Trophoblast cell (in vitro differentiated cells and primary cell): ENCODE measurements around the gene TSEN2.

Experiments used
- DNase-seq, 2 donors: peaks; one replicate each; pipeline ENCODE4 v3.0.0-alpha.2; 2016
- H2AFZ ChIP-seq: 2 replicates; pipeline ENCODE4 v1.6.1; 2013; ENCODE audit warnings: low read length, moderate library complexity, mild to moderate bottlenecking; ENCODE audit not compliant: insufficient read depth, poor library complexity
- H2AK5ac ChIP-seq: 2 replicates; pipeline ENCODE4 v1.6.1; 2013; ENCODE audit warnings: mild to moderate bottlenecking, low read length
- H2BK120ac ChIP-seq: 2 replicates; pipeline ENCODE4 v1.6.1; 2013; ENCODE audit warnings: low read length, mild to moderate bottlenecking, moderate library complexity; ENCODE audit not compliant: insufficient read depth, poor library complexity
- H2BK12ac ChIP-seq: 2 replicates; pipeline ENCODE4 v1.6.1; 2013; ENCODE audit warnings: mild to moderate bottlenecking, low read length, moderate library complexity
- H2BK5ac ChIP-seq: 2 replicates; pipeline ENCODE4 v1.6.1; 2013; ENCODE audit warnings: low read length, low read depth, moderate library complexity, mild to moderate bottlenecking; ENCODE audit not compliant: poor library complexity
- H3K14ac ChIP-seq: 2 replicates; pipeline ENCODE4 v1.6.1; 2013; ENCODE audit warnings: mild to moderate bottlenecking, low read length
- H3K18ac ChIP-seq: 2 replicates; pipeline ENCODE4 v1.6.1; 2013; ENCODE audit warnings: mild to moderate bottlenecking, low read length
- H3K23ac ChIP-seq: 2 replicates; pipeline ENCODE4 v1.6.1; 2013; ENCODE audit warnings: low read length
- H3K27ac ChIP-seq: 2 replicates; pipeline ENCODE4 v1.5.1; 2013; ENCODE audit warnings: low read depth, mild to moderate bottlenecking, inconsistent platforms, low read length, moderate library complexity
- H3K27me3 ChIP-seq: 2 replicates; pipeline ENCODE4 v1.6.1; 2013; ENCODE audit warnings: inconsistent platforms, mild to moderate bottlenecking, low read length, moderate library complexity; ENCODE audit not compliant: insufficient read depth
- H3K36me3 ChIP-seq, 2 experiments: 1 replicate in 1 of 2; 2 replicates in 1 of 2; pipeline ENCODE4 v1.6.1; 2013; ENCODE audit warnings: low read length in 2 of 2, mild to moderate bottlenecking in 2 of 2, moderate library complexity in 1 of 2; ENCODE audit not compliant: insufficient read depth in 2 of 2, control insufficient read depth in 1 of 2
- H3K4ac ChIP-seq: 2 replicates; pipeline ENCODE4 v1.6.1; 2013; ENCODE audit warnings: low read depth, mild to moderate bottlenecking, low read length, moderate library complexity
- H3K4me1 ChIP-seq, 2 experiments: 1 replicate in 1 of 2; 2 replicates in 1 of 2; pipeline ENCODE4 v1.6.1; 2013; ENCODE audit warnings: low read length in 2 of 2, mild to moderate bottlenecking in 2 of 2, moderate library complexity in 1 of 2; ENCODE audit not compliant: insufficient read depth in 2 of 2, control insufficient read depth in 1 of 2
- H3K4me2 ChIP-seq: 2 replicates; pipeline ENCODE4 v1.6.1; 2013; ENCODE audit warnings: inconsistent platforms, mild to moderate bottlenecking, low read length, moderate library complexity
- H3K4me3 ChIP-seq: 2 replicates; pipeline ENCODE4 v1.5.1; 2013; ENCODE audit warnings: mild to moderate bottlenecking, low read depth, low read length, inconsistent platforms
- H3K79me1 ChIP-seq: one replicate; pipeline ENCODE4 v1.6.1; 2013; ENCODE audit warnings: low read length
- H3K79me2 ChIP-seq: 2 replicates; pipeline ENCODE4 v1.6.1; 2013; ENCODE audit warnings: low read length, mild to moderate bottlenecking; ENCODE audit not compliant: control insufficient read depth, insufficient read depth, poor library complexity
- H3K9ac ChIP-seq: 2 replicates; pipeline ENCODE4 v1.6.1; 2013; ENCODE audit warnings: mild to moderate bottlenecking, low read length
- H3K9me3 ChIP-seq: 2 replicates; pipeline ENCODE4 v1.6.1; 2013; ENCODE audit warnings: low read depth, mild to moderate bottlenecking, control low read depth, inconsistent platforms, low read length; ENCODE audit not compliant: insufficient read depth
- H4K12ac ChIP-seq: 2 replicates; pipeline ENCODE4 v1.6.1; 2013; ENCODE audit warnings: low read depth, mild to moderate bottlenecking, low read length, moderate library complexity
- H4K8ac ChIP-seq: 2 replicates; pipeline ENCODE4 v1.6.1; 2013; ENCODE audit warnings: low read depth, mild to moderate bottlenecking, low read length, moderate library complexity
- H4K91ac ChIP-seq: one replicate; pipeline ENCODE4 v1.6.1; 2013; ENCODE audit warnings: low read depth, mild to moderate bottlenecking, low read length, moderate library complexity
- WGBS: extraction: QIAGEN DNeasy Blood & Tissue Kit; methylation state at CpG from one replicate; pipeline ENCODE4 v1.1.7; 2013; ENCODE audit warnings: missing lambda C conversion rate; ENCODE audit not compliant: insufficient read length, insufficient coverage; ENCODE audit errors: extremely low coverage; 5-methylcytosine and 5-hydroxymethylcytosine counted together

The TSEN2 gene

DNA sequence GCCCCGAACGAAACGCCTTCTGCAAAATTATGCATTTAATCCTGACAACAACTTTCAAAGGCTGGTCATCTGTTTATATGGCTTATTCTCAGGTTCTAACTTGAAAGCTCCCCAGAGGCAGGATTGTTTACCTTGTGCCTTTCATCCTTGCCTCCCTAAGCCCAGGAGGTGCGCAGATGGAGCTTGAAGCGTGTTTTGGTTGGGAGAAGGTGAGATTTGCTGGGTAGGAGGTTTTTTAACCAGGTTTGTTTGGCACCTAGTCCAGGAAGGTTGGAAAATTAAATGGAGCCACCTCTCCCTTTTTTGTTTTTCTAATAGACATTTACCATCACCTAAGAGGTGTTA is 675 bp downstream of the TSEN2 start:
- H3K18ac ChIP-seq = peak overlapping the region; percentile 95
- H3K79me1 ChIP-seq = peaks cover 6% of the 10 kb centered on the region
- H4K91ac ChIP-seq = peak overlapping the region; percentile 86
- H3K27me3 ChIP-seq = no peaks in the 10 kb centered on the region
- H3K9me3 ChIP-seq = no peaks in the 10 kb centered on the region
- no peaks in the 10 kb centered on the region for H3K36me3 ChIP-seq
- no peak overlapping the region for H3K23ac ChIP-seq
- peak overlapping the region; percentile 93 for H3K4me2 ChIP-seq
- H2AFZ ChIP-seq = peak overlapping the region; percentile 82
- peak overlapping the region; percentile 100 for H4K8ac ChIP-seq
- peaks cover 6% of the 10 kb centered on the region for H3K79me2 ChIP-seq
- peaks cover 11 to 14% of the 10 kb centered on the region in 2 experiments for H3K4me1 ChIP-seq
- WGBS = no CpG with 5 or more reads among the region's 5 CpGs
- H3K27ac ChIP-seq = no peak overlapping the region
- peak overlapping the region; percentile 55 for H3K4ac ChIP-seq
- peak overlapping the region; percentile 98 for H3K14ac ChIP-seq
- peak overlapping the region; percentile 72 for H3K9ac ChIP-seq
- no peak overlapping the region for H2BK12ac ChIP-seq
- peak overlapping the region; percentile 16 for H2BK5ac ChIP-seq
- DNase-seq = no peak
- peak overlapping the region; percentile 47 for H2AK5ac ChIP-seq
- H4K12ac ChIP-seq = peak overlapping the region; percentile 92
- peak overlapping the region; percentile 82 for H3K4me3 ChIP-seq
- H2BK120ac ChIP-seq = peak overlapping the region; percentile 82

DNA sequence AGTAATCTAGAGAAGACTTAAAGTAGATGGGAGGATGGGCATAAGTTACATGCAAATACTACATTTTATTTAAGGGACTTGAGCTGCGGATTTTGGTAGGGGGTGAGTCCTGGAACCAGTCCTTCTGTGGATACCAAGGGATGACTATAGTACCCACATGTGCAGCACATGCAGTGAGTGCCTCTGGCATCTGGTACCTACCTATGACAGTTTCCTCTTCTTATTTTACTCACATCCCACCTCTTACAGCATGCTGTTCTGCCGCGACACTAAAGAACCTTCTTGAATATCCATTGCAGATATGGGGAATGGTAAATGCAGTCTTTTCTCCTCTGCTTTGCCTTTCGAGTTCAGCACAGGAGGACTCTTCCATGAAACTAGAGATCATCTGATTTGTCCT is 1.7 kb downstream of the TSEN2 start:
- H3K4me1 ChIP-seq = peaks cover 9 to 14% of the 10 kb centered on the region in 2 experiments
- H3K9ac ChIP-seq = no peak overlapping the region
- H4K91ac ChIP-seq = no peak overlapping the region
- H3K23ac ChIP-seq = no peak overlapping the region
- no peak overlapping the region for H2BK12ac ChIP-seq
- H3K4me2 ChIP-seq = no peak overlapping the region
- no peak overlapping the region for H3K4ac ChIP-seq
- no peak overlapping the region for H2BK5ac ChIP-seq
- no peak overlapping the region for H3K4me3 ChIP-seq
- DNase-seq = peak in 1 of 2 donors; percentile 54
- no peak overlapping the region for H3K14ac ChIP-seq
- no peak overlapping the region for H3K27ac ChIP-seq
- no peak overlapping the region for H2AFZ ChIP-seq
- H3K79me1 ChIP-seq = peaks cover 4% of the 10 kb centered on the region
- H3K79me2 ChIP-seq = peaks cover 6% of the 10 kb centered on the region
- H4K8ac ChIP-seq = no peak overlapping the region
- no peak overlapping the region for H4K12ac ChIP-seq
- no peak overlapping the region for H2AK5ac ChIP-seq
- WGBS = no CpG with 5 or more reads among the region's 4 CpGs
- H2BK120ac ChIP-seq = no peak overlapping the region
- H3K27me3 ChIP-seq = no peaks in the 10 kb centered on the region
- no peaks in the 10 kb centered on the region for H3K36me3 ChIP-seq
- no peaks in the 10 kb centered on the region for H3K9me3 ChIP-seq
- no peak overlapping the region for H3K18ac ChIP-seq

DNA sequence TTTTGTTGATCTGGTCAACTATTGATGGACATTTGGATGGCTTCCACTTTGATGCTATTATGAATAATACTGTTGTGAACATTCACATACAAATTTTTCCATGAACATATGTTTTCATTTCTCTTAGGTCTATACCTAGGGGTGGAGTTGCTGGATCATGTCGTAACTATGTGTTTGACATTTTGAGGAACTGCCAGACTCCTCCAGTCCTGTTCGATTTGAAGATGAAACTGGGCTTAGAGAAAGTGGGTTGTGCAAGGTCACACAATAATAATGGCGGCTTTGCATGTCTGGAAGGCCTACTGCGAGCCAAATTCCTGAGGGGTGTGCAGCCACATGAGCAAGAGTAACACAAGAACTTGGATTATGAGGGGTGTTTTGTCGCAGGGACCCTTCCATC is 2.6 kb downstream of the TSEN2 start:
- H3K27me3 ChIP-seq = no peaks in the 10 kb centered on the region
- WGBS = no CpG with 5 or more reads among the region's 5 CpGs
- H3K23ac ChIP-seq = no peak overlapping the region

DNA sequence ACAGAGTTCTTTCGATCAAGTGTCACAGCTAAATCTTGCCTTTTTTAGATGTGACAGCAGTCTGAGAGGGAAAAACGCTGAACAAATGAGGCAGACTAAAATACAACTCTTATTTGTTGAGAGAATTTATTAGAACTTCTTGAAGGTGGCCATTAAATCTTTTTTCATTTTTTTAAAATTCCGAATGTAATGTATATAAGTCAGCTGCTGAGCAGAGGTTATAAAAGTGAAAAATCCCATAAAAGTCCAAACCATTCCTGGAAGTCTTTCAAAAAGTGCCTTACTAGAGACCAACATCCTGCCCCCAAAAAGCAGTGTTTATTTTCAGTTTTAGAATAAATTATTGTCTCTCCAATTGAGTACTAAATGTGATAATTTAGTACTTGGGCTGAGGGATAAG is 3.1 kb downstream of the TSEN2 start:
- Histone ChIP-seq H3K23ac (no peak overlapping the region), H3K79me2 (peaks cover 6% of the 10 kb centered on the region), H2BK5ac (no peak overlapping the region), H3K4me3 (no peak overlapping the region), H3K79me1 (peaks cover 4% of the 10 kb centered on the region), H3K27ac (no peak overlapping the region), H3K9ac (no peak overlapping the region), H3K4ac (no peak overlapping the region), H4K8ac (no peak overlapping the region), H3K4me1 (peaks cover 9 to 14% of the 10 kb centered on the region in 2 experiments), H4K91ac (no peak overlapping the region), H2BK120ac (no peak overlapping the region), H2BK12ac (no peak overlapping the region), H3K36me3 (no peaks in the 10 kb centered on the region), H4K12ac (no peak overlapping the region), H2AFZ (no peak overlapping the region), H3K14ac (no peak overlapping the region), H3K4me2 (no peak overlapping the region), H3K9me3 (no peaks in the 10 kb centered on the region), H3K18ac (no peak overlapping the region), H3K27me3 (no peaks in the 10 kb centered on the region), H2AK5ac (no peak overlapping the region)
- no CpG with 5 or more reads among the region's 3 CpGs for WGBS
- DNase-seq = no peak

More for the DNA sequence above, 2.6 kb downstream of the TSEN2 start:
- Histone ChIP-seq H2BK120ac (no peak overlapping the region), H2BK12ac (no peak overlapping the region), H3K4me1 (peaks cover 9 to 14% of the 10 kb centered on the region in 2 experiments), H4K8ac (no peak overlapping the region), H3K79me2 (peaks cover 6% of the 10 kb centered on the region), H2BK5ac (no peak overlapping the region), H4K91ac (no peak overlapping the region), H3K27ac (no peak overlapping the region), H3K79me1 (peaks cover 4% of the 10 kb centered on the region), H3K14ac (no peak overlapping the region), H4K12ac (no peak overlapping the region), H3K4me2 (no peak overlapping the region), H3K18ac (no peak overlapping the region), H3K36me3 (no peaks in the 10 kb centered on the region), H2AK5ac (no peak overlapping the region), H2AFZ (no peak overlapping the region), H3K9ac (no peak overlapping the region), H3K4me3 (no peak overlapping the region), H3K4ac (no peak overlapping the region), H3K9me3 (no peaks in the 10 kb centered on the region)
- no peak for DNase-seq
